IMR-90 (cell line): ENCODE results near the gene CASP8AP2.

ENCODE experiments used
- BHLHE40 ChIP-seq: fragments of 150-350 bp; IDR thresholded peaks from 2 replicates; pipeline ENCODE4 v1.6.1; 2016; ENCODE audit warnings: mild to moderate bottlenecking, low read depth, low read length
- CEBPB ChIP-seq: IDR thresholded peaks from 2 replicates; pipeline ENCODE4 v1.6.1; 2012; ENCODE audit warnings: low read depth, low read length, improper control_type of control experiment
- CHD1 ChIP-seq: IDR thresholded peaks from 2 replicates; pipeline ENCODE4 v1.6.1; 2012; ENCODE audit warnings: low read depth, low read length, improper control_type of control experiment
- CTCF ChIP-seq: conservative IDR thresholded peaks from 2 replicates; pipeline ENCODE4 v1.5.1; 2012; ENCODE audit warnings: mild to moderate bottlenecking, low read depth, low read length, improper control_type of control experiment
- FOS ChIP-seq: fragments of 150-350 bp; IDR thresholded peaks from 2 replicates; pipeline ENCODE4 v1.6.1; 2016; ENCODE audit warnings: low read depth, low read length
- MAFK ChIP-seq: IDR thresholded peaks from 2 replicates; pipeline ENCODE4 v1.6.1; 2012; ENCODE audit warnings: low read depth, low read length, improper control_type of control experiment
- MAZ ChIP-seq: IDR thresholded peaks from 2 replicates; pipeline ENCODE4 v1.6.1; 2012; ENCODE audit warnings: low read depth, mild to moderate bottlenecking, low read length, improper control_type of control experiment, moderate library complexity, borderline replicate concordance
- POLR2A ChIP-seq: IDR thresholded peaks from 2 replicates; pipeline ENCODE4 v1.6.1; 2012; ENCODE audit warnings: mild to moderate bottlenecking, low read depth, low read length
- RAD21 ChIP-seq: IDR thresholded peaks from 2 replicates; pipeline ENCODE4 v1.6.1; 2012; ENCODE audit warnings: low read length, improper control_type of control experiment
- RFX5 ChIP-seq: IDR thresholded peaks from 2 replicates; pipeline ENCODE4 v1.8.0; 2012; ENCODE audit warnings: low read depth, mild to moderate bottlenecking, low read length, moderate library complexity
- SMC3 ChIP-seq: fragments of 150-350 bp; IDR thresholded peaks from 2 replicates; pipeline ENCODE4 v1.6.1; 2016; ENCODE audit warnings: low read depth, mild to moderate bottlenecking, antibody characterized with exemption, low read length, moderate library complexity
- USF2 ChIP-seq: fragments of 150-350 bp; IDR thresholded peaks from 2 replicates; pipeline ENCODE4 v1.6.1; 2017; ENCODE audit warnings: mild to moderate bottlenecking, antibody characterized with exemption, low read length, low read depth

- TF ChIP-seq CTCF (no peak), BHLHE40 (no peak), POLR2A (no peak), USF2 (no peak), FOS (no peak), CHD1 (no peak), MAZ (no peak), RAD21 (no peak), MAFK (no peak), RFX5 (no peak), CEBPB (no peak), SMC3 (no peak)
These were observed 10.7 kb upstream of the CASP8AP2 start for GRCh38 chr6:89818977-89819335.
